ENCODE data around the gene CYSRT1. TPM values are rescaled to one million over a fixed set of nuclear protein-coding genes. Genes with fewer than 3 reads are reported as not detected.

The CYSRT1 gene
- total and polyA plus RNA-seq, 2 donors (not counting 1 experiment from before 2014, with no cell fraction given), result 0.19 to 0.66 TPM

DNA sequence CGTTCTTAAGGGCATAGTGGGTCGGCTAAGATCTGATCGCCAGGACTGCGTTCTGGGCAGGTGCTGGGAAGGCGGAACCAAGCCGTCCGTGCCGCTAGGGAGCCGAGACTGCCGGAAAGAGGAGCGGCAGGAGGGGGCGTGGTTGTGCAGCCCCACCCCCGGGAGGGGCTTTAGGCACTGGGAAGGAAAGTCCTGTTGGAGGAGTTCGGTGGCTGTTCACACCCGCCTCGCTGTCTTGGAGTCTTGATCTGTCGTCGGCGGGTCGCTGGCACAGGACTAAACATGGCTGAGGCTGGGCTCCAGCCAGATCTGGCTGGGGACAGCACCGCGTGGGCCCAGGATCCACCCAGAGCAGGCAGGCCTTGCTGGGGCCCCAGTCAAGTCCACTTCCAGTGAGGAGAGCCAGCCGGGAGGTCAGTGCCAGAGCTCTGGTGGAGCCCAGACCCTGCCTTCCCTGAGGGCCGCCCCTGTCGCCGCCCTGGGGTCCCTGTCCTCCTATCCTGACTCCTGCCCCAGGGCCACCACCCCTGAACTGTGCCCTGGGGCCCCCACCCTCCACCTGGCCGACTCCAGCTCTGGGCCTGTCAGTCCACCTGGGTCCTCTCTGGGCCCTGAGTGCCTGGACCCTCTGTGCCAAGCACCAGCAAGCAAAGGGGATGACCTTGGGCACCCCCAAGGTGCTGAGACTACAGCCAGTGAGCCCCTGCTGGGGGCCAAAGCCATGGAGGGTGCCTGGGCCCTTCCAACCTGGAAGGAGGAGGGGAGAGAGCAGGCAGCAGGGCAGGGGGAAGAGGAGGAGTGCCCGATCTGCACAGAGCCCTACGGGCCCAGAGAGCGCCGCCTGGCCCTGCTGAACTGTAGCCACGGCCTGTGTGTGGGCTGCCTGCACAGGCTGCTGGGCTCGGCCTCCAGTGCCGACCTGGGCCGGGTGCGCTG is 7.4 kb upstream of the CYSRT1 start:
- no peak for DNase-seq (ENCODE audit: low read depth in 2 of 2)
- Histone ChIP-seq H3K4me3 (replicated peaks in 1 of 4; ENCODE audit: control extremely low read depth in 1 of 4, insufficient read depth in 1 of 4, low read depth in 3 of 4, low read length in 4 of 4) (peak overlapping the region in 1 of 4 experiments; percentile 22), H3K27me3 (ENCODE audit: control insufficient read depth, insufficient read depth, low read length) (no peaks in the 10 kb centered on the region), H3K9me3 (ENCODE audit: control insufficient read depth, insufficient read depth, low read depth, low read length) (no peaks in the 10 kb centered on the region), H3K9ac (ENCODE audit: insufficient read depth, low read length) (no peak overlapping the region), H3K36me3 (ENCODE audit: control insufficient read depth, insufficient read depth, low read length) (peaks cover 18% of the 10 kb centered on the region), H4K20me1 (ENCODE audit: control insufficient read depth, extremely low read depth, insufficient read depth, low read length) (no peaks in the 10 kb centered on the region), H3K27ac (ENCODE audit: insufficient read depth, low read length) (no peak overlapping the region), H3K79me2 (ENCODE audit: control insufficient read depth, insufficient read depth, low read length) (no peaks in the 10 kb centered on the region), H3K4me2 (ENCODE audit: extremely low read depth, insufficient read depth, low read length) (no peak overlapping the region), H3K4me1 (ENCODE audit: control insufficient read depth, extremely low read depth, insufficient read depth, low read length) (peaks cover 5% of the 10 kb centered on the region), H2AFZ (ENCODE audit: low read length) (no peak overlapping the region)
- no peak for TF ChIP-seq EZH2 (IDR thresholded peaks at IDR 0.05; ENCODE audit: low read length, missing control alignments)
- TF ChIP-seq, protein P1, sequence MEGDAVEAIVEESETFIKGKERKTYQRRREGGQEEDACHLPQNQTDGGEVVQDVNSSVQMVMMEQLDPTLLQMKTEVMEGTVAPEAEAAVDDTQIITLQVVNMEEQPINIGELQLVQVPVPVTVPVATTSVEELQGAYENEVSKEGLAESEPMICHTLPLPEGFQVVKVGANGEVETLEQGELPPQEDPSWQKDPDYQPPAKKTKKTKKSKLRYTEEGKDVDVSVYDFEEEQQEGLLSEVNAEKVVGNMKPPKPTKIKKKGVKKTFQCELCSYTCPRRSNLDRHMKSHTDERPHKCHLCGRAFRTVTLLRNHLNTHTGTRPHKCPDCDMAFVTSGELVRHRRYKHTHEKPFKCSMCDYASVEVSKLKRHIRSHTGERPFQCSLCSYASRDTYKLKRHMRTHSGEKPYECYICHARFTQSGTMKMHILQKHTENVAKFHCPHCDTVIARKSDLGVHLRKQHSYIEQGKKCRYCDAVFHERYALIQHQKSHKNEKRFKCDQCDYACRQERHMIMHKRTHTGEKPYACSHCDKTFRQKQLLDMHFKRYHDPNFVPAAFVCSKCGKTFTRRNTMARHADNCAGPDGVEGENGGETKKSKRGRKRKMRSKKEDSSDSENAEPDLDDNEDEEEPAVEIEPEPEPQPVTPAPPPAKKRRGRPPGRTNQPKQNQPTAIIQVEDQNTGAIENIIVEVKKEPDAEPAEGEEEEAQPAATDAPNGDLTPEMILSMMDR (conservative IDR thresholded peaks at IDR 0.05 in 1 of 2, IDR thresholded peaks at IDR 0.05 in 1 of 2; ENCODE audit: low read depth in 1 of 2, low read length in 2 of 2), result no peak

DNA sequence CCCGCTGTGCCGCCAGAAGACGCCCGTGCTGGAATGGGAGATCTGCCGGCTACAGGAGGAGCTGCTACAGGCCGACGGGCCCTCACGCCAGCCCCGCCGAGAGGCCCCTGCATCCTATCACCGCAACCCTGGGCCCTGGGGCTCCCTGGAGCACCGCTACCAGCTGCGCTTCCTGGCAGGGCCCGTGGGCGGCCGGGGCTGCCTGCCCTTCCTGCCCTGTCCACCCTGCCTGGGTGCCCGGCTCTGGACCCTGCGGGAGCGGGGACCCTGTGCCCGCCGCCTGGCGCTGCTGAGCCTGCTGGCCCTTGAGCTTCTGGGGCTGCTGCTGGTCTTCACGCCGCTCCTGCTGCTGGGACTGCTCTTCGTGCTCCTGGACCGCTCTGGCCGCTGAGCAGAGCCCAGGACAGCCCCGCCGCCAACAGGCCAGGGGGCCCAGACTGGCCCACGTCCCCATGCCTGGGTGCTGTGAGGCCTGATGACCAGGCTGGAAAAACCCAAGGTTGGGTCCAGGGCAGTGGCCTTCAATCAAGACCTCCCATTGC is 6.7 kb upstream of the CYSRT1 start:
- Histone ChIP-seq H3K27ac (ENCODE audit: insufficient read depth, low read length) (no peak overlapping the region), H2AFZ (ENCODE audit: low read length) (no peak overlapping the region), H3K4me3 (replicated peaks in 1 of 4; ENCODE audit: control extremely low read depth in 1 of 4, insufficient read depth in 1 of 4, low read depth in 3 of 4, low read length in 4 of 4) (no peak overlapping the region), H3K4me2 (ENCODE audit: extremely low read depth, insufficient read depth, low read length) (no peak overlapping the region), H3K36me3 (ENCODE audit: control insufficient read depth, insufficient read depth, low read length) (peaks cover 13% of the 10 kb centered on the region), H3K79me2 (ENCODE audit: control insufficient read depth, insufficient read depth, low read length) (no peaks in the 10 kb centered on the region), H3K4me1 (ENCODE audit: control insufficient read depth, extremely low read depth, insufficient read depth, low read length) (peaks cover 8% of the 10 kb centered on the region), H4K20me1 (ENCODE audit: control insufficient read depth, extremely low read depth, insufficient read depth, low read length) (no peaks in the 10 kb centered on the region), H3K27me3 (ENCODE audit: control insufficient read depth, insufficient read depth, low read length) (no peaks in the 10 kb centered on the region), H3K9me3 (ENCODE audit: control insufficient read depth, insufficient read depth, low read depth, low read length) (no peaks in the 10 kb centered on the region), H3K9ac (ENCODE audit: insufficient read depth, low read length) (no peak overlapping the region)
- TF ChIP-seq EZH2 (IDR thresholded peaks at IDR 0.05; ENCODE audit: low read length, missing control alignments), result no peak
- TF ChIP-seq, protein P1 (conservative IDR thresholded peaks at IDR 0.05 in 1 of 2, IDR thresholded peaks at IDR 0.05 in 1 of 2; ENCODE audit: low read depth in 1 of 2, low read length in 2 of 2), result no peak
- DNase-seq (ENCODE audit: low read depth in 2 of 2), result no peak

- peak overlapping the region; percentile 25 for H3K4me2 ChIP-seq (ENCODE audit: extremely low read depth, insufficient read depth, low read length)
Observed at GRCh38 chr9:137218754-137219271, 6.2 kb upstream of the CYSRT1 start.

More at GRCh38 chr9:137218754-137219271, 6.2 kb upstream of the CYSRT1 start:
- Histone ChIP-seq H3K4me1 (ENCODE audit: control insufficient read depth, extremely low read depth, insufficient read depth, low read length) (peaks cover 8% of the 10 kb centered on the region), H3K79me2 (ENCODE audit: control insufficient read depth, insufficient read depth, low read length) (no peaks in the 10 kb centered on the region), H3K27ac (ENCODE audit: insufficient read depth, low read length) (no peak overlapping the region), H3K9me3 (ENCODE audit: control insufficient read depth, insufficient read depth, low read depth, low read length) (no peaks in the 10 kb centered on the region), H3K27me3 (ENCODE audit: control insufficient read depth, insufficient read depth, low read length) (no peaks in the 10 kb centered on the region), H3K4me3 (replicated peaks in 1 of 4; ENCODE audit: control extremely low read depth in 1 of 4, insufficient read depth in 1 of 4, low read depth in 3 of 4, low read length in 4 of 4) (no peak overlapping the region), H3K9ac (ENCODE audit: insufficient read depth, low read length) (no peak overlapping the region), H3K36me3 (ENCODE audit: control insufficient read depth, insufficient read depth, low read length) (peaks cover 11% of the 10 kb centered on the region), H4K20me1 (ENCODE audit: control insufficient read depth, extremely low read depth, insufficient read depth, low read length) (no peaks in the 10 kb centered on the region), H2AFZ (ENCODE audit: low read length) (no peak overlapping the region)
- no peak for TF ChIP-seq EZH2 (IDR thresholded peaks at IDR 0.05; ENCODE audit: low read length, missing control alignments)
- peak in 1 of 2 donors; percentile 45 for DNase-seq (ENCODE audit: low read depth in 2 of 2)

All from fibroblast of lung (primary cell).